NOMO-1 (cell line): ENCODE data around the gene TENM4.

Source experiments
- DNase-seq, 2 experiments: peaks; one replicate each; lab custom pipeline; 2025; ENCODE audit not compliant: unreplicated experiment in 2 of 2; lab: John Stamatoyannopoulos, UW

Gene TENM4

DNA sequence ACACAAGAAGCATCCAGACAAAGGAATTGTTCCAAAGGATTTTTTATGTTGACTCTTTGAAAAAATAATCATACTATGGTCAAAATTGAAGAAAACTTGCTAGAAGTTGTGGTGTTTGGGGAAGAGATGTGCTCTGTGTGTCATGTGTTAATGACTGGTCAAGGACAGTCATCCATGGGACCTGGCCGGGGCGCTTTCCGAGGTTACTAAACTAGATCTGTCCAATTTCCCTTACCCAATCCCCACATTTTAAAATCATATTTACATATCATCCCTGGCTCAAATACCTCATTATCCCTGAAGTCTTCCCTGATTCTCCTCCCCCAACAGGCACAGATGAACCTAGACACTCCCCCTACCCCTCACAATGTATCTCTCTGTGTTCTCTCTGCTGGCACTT is 289.4 kb downstream of the TENM4 start:
- DNase-seq = no peak

DNA sequence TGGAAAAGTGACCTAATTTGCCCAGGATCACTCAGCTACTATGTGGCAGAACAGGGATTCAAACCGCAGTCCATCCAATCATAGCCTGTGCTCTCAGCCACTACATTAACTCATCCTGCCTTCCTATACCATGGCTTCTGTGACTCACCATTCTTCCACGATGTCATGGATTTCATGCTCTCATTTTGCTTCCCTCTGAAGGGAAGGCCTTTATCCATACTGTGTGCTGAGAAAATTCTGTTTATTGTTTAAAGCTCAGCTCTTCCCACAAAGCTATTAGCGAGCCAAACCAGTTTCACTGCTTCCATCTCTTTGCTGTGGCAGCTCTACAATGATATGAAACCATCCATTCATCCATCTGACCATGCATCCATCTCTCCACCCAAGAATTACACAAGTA is 289.9 kb downstream of the TENM4 start:
- no peak for DNase-seq

DNA sequence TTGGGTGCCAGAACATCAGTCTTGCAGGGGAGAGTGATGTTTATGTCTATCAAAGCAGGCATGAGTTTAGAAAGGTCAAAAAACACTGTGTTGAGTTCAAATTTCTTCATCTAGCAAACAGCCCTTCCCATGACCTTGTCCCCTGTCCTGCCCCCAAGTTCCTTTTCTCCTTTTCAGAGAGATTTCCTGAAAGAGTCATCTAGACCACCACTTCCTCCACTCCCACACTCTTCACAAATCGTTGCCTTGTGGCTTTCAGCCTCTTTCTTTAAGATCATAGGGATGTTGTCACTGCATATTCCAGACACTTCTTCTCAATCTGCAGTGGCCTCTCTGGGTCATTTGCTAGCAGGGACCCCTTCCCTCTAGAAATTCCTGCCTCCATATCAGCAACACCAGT is 290.5 kb downstream of the TENM4 start:
- DNase-seq = peak; percentile 23 to 47

DNA sequence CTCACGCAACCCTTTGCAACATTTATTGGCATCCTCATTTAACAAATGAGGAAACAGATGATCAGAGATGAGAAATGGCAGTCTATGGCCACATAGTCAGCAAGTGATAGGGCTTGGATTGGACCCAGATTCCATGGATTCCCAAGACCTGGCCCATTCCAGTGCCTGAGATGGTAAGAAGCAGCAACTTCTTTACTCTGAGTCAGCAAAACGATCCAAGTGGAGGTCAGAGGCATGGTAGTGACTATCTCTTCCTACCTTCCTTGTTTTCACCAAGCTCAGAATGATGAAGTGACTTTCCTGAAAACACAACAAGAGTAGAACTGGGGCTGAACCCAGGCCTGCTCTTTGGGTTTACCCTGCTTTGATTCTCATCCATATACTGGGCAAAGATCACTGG is 293.1 kb downstream of the TENM4 start:
- no peak for DNase-seq

DNA sequence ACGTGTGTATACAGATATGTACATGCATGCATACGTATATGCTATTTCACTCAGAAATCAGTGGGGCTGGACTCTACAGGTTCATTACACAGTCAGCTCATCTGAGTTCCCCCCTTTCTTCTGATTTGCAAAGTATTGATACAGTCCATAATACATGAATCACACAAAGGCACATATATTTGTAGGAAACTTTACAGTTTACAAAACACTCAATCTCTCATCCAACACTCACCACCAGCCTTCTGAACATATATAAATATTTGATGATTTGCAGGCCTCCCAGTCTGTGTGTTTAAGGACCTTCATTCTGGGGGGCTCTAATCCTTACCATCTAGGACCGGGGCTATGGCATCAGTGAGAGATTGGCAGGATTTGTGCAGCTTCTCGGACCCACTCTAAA is 293.8 kb downstream of the TENM4 start:
- DNase-seq = no peak

DNA sequence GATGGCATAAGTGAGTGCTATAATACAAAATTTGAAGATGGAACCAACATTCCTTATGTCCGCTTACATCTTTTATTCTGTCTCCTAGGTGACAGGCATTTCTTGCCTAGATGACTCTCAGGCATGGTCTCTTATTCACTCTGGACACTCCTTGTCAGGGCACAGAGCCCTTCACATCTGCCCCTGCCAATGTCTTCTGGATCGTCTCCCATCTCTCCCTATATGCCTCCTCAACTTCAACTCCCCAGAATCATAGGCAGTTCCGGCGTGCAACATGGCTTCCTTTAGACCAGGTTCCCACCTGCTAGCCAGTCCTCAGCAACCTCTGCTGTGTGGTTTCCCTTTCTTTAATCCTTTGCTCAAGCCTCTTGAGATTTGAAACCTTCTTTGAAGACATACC is 300.9 kb downstream of the TENM4 start:
- peak; percentile 9 to 35 for DNase-seq

DNA sequence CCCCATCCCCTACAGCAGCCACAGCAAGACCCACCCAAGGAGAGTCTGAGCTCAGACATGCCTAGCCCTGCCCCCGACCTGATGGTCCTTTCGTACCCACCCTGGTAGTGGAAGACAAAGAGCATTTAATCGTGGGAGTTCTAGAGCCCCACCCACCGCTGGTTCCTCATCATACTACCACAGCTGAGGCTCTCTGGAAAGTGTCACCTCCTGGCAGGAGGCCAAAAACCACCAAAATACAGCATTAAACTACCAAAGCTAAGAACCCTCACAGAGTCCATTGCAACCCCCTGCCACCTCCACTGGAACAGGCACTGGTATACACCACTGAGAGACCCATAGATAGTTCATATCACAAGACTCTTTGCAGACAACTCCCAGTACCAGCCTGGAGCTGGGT is 311.1 kb downstream of the TENM4 start:
- DNase-seq = no peak

DNA sequence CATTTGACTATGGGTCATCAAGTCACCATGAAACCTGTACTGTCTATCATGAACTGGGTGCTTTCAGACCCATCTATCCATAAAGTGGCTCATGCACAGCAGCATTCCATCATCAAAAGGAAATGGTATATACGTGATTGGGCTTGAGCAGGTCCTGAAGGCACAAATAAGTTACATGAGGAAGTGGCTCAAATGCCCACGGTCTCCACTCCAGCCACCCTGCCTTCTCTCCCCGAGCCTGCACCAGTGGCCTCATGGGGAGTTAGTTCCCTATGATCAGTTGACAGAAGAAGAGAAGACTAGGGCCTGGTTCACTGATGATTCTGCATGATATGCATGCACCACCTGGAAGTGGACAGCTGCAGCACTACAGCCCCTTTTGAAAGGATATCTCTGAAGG is 312.5 kb downstream of the TENM4 start:
- no peak for DNase-seq

DNA sequence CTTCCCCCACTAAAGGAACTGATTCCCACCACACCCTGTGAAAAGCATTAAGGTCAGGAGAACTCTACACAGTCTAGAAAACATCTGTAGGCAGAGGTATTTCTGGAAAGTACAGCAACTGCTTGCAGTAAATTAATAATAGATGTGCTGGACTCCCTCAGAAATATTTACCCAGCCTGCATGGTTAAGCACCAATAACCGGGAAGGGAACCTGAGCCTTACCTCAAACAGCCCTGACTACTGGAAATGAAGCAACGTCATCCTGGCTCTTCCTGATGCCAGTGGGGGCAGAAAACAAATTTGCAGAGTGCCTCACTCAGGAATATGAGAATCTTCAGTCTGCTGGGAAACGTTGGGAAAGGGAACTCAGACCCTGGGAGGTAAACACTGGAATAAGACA is 318.1 kb downstream of the TENM4 start:
- DNase-seq = no peak

DNA sequence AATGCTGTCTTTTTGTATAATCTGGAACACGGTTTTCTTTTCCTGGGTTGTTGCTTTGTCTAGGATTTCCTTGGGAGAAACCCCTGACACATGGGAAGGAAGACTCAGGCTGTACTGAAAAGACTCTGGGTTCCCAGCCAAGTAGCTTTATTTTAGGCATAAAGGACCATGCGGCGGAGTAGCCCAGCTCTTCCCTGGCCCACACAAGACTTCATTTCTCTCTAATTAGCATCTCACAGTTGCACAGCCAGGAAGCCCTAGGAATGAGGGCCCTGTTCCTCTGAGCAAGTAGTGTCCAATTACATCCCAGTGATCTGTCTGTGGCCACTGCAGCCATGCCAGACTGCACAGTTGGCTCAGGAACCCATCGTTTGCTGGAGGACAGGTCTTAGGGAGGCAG is 319.5 kb downstream of the TENM4 start:
- DNase-seq = no peak

DNA sequence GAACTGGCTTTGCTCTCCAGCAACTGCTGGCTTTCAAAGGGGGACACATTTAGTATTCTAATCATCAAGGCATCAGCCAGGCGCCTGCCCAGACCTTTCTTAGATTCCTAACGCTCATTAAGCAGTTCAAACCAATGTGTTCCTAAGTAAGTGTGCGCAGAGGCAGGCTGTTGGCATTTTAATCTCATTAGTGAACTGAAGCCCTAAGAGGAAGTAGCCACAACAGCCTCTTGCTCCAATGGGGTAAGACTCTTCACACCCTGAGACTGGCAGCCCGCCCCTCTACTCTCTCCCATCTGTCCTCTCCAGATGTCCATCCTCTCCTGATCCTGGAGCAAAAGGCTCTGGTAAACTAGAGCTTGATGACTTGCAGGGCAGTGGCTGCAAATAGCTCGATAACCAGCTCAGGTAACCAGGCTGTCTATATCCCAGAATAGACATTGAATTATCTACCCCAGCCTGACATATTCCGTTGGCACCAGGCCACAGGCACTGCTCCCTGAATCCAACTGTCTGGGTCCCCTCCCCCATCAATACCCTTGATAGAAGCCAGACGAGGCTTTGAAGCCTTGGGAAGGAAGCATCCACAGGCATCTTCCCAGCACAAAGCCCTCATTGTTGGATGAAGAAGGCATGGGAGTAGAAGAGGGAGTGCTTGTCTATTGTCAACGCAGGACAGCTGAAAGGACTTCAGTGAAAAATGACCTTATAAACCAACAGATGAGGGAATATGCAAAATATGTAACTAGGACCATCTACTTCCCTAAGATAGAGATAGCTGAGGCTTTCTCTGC is 321.1 kb downstream of the TENM4 start:
- DNase-seq = no peak

DNA sequence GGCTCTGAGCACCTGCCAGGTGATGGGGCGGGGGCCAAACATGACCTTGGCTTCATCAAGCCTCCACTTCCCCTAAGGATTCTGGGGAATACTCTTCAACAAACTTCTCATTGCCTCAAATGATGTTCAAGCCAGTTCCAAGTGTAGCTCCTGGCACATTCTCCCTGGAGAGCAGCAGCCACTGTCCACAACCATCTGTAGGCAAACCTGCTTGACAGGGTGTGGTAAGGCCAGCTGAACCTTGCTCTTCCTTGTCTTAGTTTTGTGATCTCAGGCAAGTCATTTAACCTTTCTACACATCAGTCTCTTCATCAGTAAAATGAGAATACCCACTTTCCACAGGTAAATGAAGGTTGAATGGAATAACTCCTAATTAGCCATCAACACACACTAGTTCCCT is 323.3 kb downstream of the TENM4 start:
- no peak for DNase-seq

DNA sequence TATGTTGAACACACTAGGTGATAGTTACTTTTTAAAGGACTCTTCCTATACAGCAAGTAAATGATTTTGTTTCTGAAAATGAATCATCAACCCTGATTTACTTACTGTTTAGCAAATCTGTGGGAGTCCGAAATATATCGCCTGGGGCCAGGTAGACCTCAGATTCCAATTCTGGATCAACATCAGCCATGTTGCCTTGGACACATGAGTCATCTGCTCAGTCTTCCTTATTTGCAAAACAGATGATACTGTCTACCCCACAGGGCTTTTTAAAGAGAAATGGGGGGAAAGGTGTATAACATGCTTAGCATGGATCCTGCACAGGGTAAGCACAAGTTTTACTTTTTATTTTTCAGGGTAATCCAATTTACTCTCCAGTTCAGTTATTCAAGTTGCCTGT is 324.2 kb downstream of the TENM4 start:
- no peak for DNase-seq

DNA sequence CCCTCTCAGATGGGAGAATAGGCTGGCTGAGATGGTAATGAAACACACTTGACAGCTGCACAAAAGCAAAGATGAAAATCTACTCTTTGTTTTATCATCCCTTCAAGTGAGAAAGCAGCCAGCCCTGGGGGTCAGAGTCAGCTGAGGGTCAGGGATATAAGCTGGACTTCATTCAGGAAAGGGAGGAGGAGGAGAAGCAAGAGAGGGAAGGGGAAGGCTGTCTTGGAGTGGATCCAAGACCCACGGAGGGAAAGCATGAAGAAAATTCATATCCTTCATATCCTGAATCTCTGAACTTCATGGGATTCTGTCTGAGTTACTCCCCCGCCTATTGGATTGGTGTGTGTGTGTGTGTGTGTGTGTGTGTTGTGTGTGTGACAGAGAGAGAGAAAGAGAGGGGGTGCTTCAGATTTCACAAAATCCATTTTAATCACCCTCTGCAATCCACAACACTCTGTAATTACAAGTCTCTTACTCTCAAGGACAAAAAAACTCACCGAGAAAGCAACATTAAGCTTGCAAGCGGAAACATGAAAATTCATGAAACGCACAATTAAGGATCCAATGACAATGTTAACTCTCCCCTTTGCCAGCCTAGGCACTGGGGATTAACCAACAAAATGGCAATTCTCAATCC is 327.7 kb downstream of the TENM4 start:
- DNase-seq = no peak

DNA sequence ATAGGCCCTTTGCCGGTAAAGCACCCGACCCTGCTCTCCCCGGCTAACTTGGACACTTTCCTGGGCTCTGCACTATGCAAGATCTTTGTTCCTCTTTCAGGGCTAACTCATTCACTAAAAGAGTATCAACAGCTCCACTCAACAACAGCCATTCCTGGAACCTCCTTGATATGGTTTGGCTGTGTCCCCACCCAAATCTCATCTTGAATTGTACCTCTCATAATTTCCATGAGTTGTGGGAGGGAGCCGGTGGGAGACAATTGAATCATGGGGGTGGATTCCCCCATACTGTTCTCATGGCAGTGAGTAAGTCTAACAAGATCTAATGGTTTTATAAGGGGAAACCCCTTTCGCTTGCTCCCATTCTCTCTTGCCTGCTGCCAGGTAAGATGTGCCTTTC is 330.0 kb downstream of the TENM4 start:
- DNase-seq = no peak

DNA sequence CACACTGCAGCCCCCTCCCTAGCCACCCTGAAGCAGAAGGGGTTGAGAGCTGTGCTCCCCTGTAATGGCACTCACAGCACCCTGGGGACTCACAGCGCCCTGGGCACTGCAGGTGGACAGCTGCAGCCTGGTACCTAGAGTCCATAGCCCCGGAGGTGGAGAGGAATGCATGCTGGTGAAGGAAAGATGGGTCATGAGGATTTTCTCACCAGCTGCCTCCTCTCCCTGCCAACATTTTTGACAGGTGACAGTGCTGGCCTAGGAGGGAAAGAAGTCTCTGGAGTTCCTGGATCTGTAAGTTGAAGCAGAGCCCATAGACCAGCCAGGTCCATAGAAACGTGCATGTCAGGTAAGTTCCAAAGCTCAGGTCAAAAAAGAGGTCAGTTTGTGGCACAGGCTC is 330.5 kb downstream of the TENM4 start:
- DNase-seq = no peak

DNA sequence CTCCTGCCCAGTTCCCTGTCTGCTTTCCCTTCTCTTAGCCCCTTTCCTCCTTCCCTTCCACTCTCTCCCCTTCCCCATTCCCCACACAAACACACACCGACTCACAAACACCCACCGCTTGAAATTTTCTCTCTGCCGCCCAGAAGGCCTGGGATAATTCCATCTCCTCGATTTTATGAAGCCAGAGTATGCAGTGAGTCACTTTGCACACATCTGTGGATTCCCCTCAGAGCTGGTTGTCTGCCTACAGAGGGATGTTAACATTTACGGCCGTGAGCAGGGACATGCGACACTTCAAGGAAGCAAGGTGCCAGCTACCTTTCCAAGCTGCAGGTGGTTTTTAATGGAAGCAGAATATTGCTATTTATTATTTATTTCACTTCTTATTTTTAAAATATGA is 332.0 kb downstream of the TENM4 start:
- no peak for DNase-seq

DNA sequence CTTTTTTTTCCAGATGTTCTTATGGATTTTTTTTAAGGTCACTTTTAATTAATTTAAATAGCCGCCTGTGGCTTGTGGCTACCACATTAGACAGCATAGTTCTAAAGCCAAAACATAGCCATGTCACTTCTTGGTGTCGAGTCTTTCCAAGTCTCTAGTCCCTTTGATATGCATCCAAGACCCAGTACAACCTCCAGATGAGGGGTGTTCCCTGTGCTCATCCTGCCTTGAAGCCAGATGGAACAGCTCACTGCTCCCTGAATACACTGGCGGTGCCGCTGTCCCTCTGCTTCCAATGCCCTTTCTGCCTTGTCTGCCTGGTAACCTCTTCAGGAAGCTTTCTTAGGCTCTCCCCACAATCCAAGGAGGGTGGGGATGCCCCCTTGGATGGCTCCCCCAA is 338.0 kb downstream of the TENM4 start:
- no peak for DNase-seq

DNA sequence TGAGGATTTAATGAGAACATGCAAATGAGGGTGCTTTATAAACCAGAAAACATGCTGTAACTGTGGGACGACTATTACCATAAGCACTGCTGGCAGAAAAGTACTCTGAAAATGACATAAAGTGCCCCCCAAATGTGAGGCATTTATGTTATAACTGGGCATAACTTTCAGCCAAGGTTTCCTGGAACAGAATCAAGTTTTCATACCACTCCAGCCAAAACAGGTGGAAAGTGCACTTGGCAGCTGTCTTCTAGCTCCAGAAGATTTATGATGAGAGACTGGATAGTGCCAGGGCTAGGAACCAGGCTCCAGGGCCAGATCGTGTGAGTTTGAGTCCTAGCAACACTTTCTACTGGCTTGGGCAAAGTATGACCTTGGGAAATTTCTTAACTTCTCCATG is 339.2 kb downstream of the TENM4 start:
- DNase-seq = no peak

DNA sequence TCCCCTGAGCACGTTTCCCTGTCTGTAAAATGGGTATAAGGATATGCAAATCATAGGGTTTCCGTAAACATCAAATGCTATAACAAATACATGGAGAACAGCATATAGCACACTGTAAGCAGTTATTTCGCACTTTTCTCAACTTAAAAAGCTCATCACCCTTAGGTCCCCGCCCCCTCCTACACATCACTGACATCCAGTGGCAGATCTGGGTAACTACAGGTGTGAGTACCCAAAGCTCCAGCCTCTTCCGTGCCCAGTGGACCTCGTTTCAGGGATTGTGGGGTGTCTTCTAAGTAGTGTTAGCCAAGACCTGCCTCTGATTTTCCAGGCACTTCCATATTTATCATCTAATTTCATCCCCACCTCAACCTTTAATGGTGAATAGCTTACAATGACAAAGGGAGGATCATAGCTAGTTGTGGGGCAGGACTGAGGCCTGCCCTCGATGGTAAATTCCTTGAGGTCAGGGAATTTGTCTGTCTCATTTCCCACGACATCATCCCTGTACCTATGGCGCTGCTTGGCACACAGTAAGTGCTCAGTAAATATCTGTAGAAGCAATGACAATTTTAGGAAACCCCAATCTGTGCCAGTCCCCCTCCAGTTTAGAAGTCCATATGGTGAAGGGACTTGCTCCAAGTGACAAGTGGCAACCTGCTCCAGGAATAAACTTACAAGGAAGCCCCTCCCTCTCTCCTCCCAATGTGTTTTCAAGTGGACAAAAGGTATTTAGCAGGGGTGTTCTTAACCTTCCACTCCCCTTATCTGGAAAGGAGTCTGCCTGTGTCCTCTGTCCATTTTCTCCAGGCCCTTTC is 340.5 kb downstream of the TENM4 start:
- DNase-seq = peak; percentile 41 to 44

DNA sequence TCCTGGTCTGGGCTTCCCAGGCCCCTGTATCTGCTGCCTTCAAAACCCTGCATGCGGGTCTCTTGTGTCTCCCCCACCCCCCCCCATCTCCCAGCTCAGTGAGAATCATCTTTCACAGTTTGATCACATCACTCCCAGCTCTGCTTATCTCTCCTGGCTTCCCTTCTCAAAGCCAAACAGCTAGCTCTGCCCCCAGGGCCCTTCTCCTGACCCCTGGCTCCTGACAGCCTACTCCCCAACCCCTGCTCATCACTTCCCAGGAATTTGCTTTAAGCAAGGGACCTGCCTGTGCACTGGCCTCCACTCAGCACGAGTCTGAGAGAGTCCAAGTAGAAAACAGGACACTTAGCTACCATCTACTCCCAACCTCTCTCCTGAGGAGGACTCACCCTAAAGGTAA is 342.7 kb downstream of the TENM4 start:
- DNase-seq = no peak
